Measurements from ENCODE around the gene RASA3.
"Not testable (repeated sequence)": the region's sequence is repeated elsewhere in the genome, so short reads cannot be mapped to it uniquely, and the experiment has no call there.

The RASA3 gene

DNA sequence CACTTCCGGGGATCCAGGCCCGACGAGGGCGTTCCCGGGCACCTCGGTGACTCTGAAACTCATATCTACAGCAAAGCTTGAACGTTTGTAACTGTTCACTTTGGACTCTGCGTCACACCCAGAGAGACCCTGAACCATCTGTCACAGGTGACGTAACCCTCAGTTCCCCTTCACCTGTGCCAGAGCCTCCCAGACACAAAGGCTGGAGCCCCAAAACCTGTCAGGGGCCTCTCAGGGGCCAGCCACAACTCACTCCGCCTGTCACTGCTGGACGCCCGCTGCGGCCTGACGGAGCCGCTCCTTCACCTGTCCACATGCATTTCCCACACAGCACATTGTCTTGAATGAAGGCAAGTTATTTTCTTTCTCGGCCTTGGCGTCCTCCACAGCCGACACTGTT, 8.0 kb downstream of the RASA3 start:
- DNase-seq = no peak

DNA sequence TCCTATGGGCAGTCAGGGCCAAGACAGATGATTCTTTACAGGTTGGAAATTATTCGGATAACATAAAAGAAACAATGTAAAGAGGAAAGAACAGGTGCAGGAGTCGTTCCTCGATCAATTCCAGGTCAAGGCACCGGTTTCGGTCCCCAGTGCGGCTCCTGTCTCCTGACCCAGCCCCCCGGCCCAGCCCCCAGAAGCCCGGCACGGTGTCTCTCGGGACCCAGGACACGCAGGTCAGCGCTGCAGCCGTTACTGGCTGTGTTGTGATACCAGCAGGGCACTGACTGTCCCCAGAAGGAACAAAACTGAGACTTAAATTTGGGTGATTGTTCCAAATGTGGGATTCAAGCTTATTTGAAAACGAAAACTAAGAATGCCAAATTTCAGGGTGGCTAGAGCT, 8.5 kb downstream of the RASA3 start:
- no peak for DNase-seq

GRCh38 chr13:114123448-114123847, 9.0 kb downstream of the RASA3 start:
- no peak for DNase-seq

- no peak for DNase-seq
These were observed 9.7 kb downstream of the RASA3 start for GRCh38 chr13:114122591-114123211.

GRCh38 chr13:114122127-114122511, 10.3 kb downstream of the RASA3 start:
- DNase-seq = no peak

DNA sequence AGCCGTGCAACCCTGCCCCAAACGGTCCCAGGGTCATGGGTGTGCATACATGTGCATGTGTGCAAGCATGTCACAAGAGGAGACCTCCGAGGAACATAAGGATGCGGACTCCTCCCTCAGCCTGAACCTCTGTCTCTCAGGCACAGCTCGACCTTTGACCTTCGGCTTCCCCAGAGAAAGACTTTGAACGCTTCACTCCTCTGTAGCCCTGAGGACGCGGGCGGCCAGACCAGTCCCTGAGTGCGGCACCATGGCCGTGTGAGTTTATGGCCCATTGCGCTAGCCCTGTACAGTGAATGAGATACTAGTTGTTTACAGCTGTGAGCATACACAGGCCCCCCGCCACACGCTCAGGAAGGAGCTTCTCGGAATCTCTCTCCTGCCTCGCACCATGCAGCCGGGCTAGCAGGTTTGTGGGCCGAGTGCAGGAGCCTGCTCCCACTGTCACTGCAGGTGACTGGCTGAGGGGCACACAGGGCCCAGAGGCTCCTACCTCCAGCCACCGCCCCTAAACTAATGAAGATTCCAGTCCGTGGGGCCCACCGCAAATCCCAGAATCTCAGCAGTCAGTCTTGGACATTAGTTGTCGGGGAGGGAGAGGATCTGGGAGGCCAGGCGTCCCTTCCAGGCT, 10.8 kb downstream of the RASA3 start:
- no peak for DNase-seq

GRCh38 chr13:114121031-114121430, 11.4 kb downstream of the RASA3 start:
- DNase-seq = no peak

DNA sequence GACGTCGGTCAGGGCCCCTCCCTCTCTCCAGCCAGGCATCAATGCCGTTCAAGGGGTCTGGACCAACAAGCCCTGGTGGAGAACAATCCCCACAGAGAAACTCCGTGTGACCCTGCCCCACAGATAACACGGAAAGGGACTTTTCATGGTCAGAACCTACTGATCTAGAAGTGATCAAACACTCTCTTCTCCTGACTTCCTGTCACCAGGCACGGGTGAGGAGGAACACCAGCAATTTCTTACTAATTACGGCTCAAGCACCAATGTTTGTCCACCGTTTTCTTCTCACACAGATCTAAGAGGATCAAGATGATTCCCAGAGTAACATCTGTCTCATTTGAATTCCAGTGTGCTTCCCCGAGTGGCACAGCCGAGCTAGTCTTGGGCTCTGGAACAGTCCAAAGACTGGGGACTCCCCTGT, 11.8 kb downstream of the RASA3 start:
- DNase-seq = no peak

DNA sequence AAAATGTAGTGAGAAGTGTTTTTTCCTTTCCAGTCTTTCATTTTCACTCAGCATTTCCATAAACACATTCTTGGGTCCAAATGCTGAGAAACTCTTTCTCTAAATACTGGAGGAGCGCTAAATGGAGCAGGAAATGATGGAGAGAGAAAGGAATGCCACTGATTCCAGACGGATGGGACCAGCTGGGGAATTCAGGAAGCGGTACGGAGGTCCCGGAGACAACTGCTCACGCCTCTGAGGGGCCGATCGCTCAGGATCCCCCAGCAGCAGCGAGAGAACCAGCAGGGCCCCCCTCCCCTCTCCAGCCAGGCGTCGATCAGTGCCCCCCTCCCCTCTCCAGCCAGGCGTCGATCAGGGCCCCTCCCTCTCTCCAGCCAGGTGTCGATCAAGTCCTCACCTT, 13.2 kb downstream of the RASA3 start:
- no peak for DNase-seq

DNA sequence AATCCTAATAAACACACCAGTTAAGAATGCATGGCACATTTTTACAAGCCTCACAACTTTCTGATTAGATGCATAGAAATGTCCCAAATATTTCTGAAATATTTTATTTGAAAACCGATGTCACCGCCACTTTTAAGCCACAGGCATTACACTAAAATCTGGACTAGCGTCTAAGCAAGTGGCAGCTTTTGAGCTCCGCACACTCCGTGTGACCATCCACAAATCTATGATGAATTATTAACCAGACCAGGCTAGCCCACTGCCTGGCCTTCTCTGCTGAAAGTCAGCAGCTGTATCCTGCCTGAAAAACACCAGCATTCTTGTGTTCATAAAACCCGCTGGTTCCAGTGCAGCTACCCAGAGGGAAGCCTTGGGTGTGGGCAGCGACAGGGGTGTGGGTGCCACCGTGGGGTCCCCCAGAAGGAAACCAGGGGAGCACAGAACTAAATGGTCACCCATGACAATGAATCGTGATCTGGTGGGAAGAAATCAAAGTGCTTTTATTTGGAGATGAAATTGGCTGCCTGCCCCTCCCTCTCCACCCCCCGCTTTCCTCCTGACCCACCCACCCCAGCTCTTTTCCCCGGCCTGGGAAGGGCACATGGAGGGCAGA, 13.8 kb downstream of the RASA3 start:
- no peak for DNase-seq

- DNase-seq = no peak
These were observed 14.3 kb downstream of the RASA3 start for GRCh38 chr13:114118086-114118485.

- DNase-seq = not testable (repeated sequence)
These were observed 15.0 kb downstream of the RASA3 start for GRCh38 chr13:114117341-114117874.

- no peak for DNase-seq
These were observed 15.7 kb downstream of the RASA3 start for GRCh38 chr13:114116734-114117133.

GRCh38 chr13:114115796-114116195, 16.6 kb downstream of the RASA3 start:
- no peak for DNase-seq

GRCh38 chr13:114115191-114115671, 17.2 kb downstream of the RASA3 start:
- DNase-seq = peak; percentile 30

DNA sequence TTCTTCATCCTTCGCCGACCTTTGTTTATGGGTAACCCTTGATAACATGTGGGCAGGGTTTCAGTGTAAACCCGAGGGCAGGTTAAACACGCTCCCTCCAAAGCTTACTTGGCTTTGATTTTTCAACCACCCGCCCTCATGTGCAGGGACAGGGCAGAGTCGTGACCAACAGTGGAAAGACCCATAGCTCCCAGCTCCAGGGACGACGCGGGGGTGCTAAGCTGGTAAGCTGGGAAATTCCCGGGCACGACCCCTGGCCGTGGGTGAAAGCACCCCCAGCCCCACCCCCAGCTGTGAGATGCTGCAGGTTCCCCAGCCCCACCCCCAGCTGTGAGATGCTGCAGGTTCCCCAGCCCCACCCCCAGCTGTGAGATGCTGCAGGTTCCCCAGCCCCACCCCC, 17.8 kb downstream of the RASA3 start:
- DNase-seq = not testable (repeated sequence)

GRCh38 chr13:114114006-114114640, 18.3 kb downstream of the RASA3 start:
- no peak for DNase-seq

DNA sequence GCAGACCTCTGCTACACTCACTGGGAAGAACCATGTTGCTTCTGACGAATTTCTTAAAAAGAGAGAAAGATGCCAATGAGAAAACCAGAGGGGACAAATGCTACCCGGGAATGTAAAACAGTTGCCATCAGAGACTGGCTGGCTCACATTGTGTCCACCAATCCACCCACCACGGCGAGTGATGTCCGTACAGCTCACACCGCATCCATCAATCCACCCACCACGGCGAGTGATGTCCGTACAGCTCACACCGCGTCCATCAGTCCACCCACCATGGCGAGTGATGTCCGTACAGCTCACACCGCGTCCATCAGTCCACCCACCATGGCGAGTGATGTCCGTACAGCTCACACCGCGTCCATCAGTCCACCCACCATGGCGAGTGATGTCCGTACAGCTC, 19.0 kb downstream of the RASA3 start:
- not testable (repeated sequence) for DNase-seq

- no peak for DNase-seq
These were observed 19.5 kb downstream of the RASA3 start for GRCh38 chr13:114112826-114113322.

GRCh38 chr13:114112231-114112825, 20.1 kb downstream of the RASA3 start:
- DNase-seq = no peak

DNA sequence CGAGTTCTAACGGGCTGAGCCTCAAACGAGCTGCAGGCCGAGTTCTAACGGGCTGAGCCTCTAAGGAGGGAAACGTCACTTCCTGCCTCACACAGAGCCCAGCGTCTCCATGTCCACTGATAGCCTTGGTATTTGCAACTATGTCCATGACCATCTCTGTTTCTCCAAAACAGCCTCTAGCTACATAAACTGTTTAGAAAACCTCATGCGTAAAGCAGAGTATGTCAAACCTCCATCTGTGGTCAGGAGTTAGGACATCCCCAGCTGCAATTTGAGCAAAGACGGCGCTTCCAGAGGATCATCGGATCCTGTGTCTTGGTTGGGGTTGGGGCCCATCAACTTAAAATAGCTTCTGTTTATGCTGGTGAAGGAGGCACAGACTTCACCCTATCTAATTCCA, 20.8 kb downstream of the RASA3 start:
- DNase-seq = peak; percentile 35

- not testable (repeated sequence) for DNase-seq
These were observed 21.6 kb downstream of the RASA3 start for GRCh38 chr13:114110830-114111189.
